DMS153 treated with DMSO at 0.1 percent for 48 hours (cell line): Measurements from ENCODE around the gene IGSF3.
"Not testable (repeated sequence)": the region's sequence is repeated elsewhere in the genome, so short reads cannot be mapped to it uniquely, and the experiment has no call there.

ENCODE experiments used
- DNase-seq: peaks from one replicate; lab custom pipeline; 2025; ENCODE audit not compliant: unreplicated experiment; lab: John Stamatoyannopoulos, UW

IGSF3 gene

GRCh38 chr1:116603646-116604045 is 63.9 kb downstream of the IGSF3 start:
- DNase-seq: not testable (repeated sequence)

GRCh38 chr1:116599369-116599768 is 68.2 kb downstream of the IGSF3 start:
- DNase-seq: not testable (repeated sequence)

GRCh38 chr1:116598420-116599036 is 69.0 kb downstream of the IGSF3 start:
- DNase-seq: not testable (repeated sequence)

- DNase-seq: not testable (repeated sequence)
Measured at GRCh38 chr1:116597388-116597787, 70.1 kb downstream of the IGSF3 start.

- not testable (repeated sequence) for DNase-seq
Measured at GRCh38 chr1:116596742-116597307, 70.7 kb downstream of the IGSF3 start.

GRCh38 chr1:116595946-116596741 is 71.4 kb downstream of the IGSF3 start:
- not testable (repeated sequence) for DNase-seq

GRCh38 chr1:116595065-116595840 is 72.3 kb downstream of the IGSF3 start:
- DNase-seq: not testable (repeated sequence)

GRCh38 chr1:116593977-116594376 is 73.6 kb downstream of the IGSF3 start:
- DNase-seq: not testable (repeated sequence)

GRCh38 chr1:116593401-116593800 is 74.1 kb downstream of the IGSF3 start:
- not testable (repeated sequence) for DNase-seq

- not testable (repeated sequence) for DNase-seq
Measured at GRCh38 chr1:116591951-116592605, 75.5 kb downstream of the IGSF3 start.

GRCh38 chr1:116591006-116591950 is 76.3 kb downstream of the IGSF3 start:
- not testable (repeated sequence) for DNase-seq

GRCh38 chr1:116590359-116591005 is 77.1 kb downstream of the IGSF3 start:
- DNase-seq: not testable (repeated sequence)

GRCh38 chr1:116589101-116589735 is 78.3 kb downstream of the IGSF3 start:
- DNase-seq: not testable (repeated sequence)

- no peak for DNase-seq
Measured at GRCh38 chr1:116587501-116588227, 79.9 kb downstream of the IGSF3 start.

GRCh38 chr1:116586741-116587143 is 80.8 kb downstream of the IGSF3 start:
- DNase-seq: no peak

GRCh38 chr1:116585886-116586285 is 81.6 kb downstream of the IGSF3 start:
- no peak for DNase-seq

- no peak for DNase-seq
Measured at GRCh38 chr1:116581323-116581885, 86.1 kb downstream of the IGSF3 start.
